22Rv1 (cell line): ENCODE measurements around the gene SPIRE1.

Source experiments
- CTCF ChIP-seq: fragments of 450-650 bp; IDR thresholded peaks from 2 replicates; pipeline ENCODE4 v1.5.1; 2017; ENCODE audit warnings: mild to moderate bottlenecking
- ZFX ChIP-seq: fragments of 450-650 bp; IDR thresholded peaks from 2 replicates; pipeline ENCODE4 v1.6.1; 2017; ENCODE audit warnings: antibody characterized with exemption, borderline replicate concordance

GRCh38 chr18:12445554-12445953 lies 212.4 kb downstream of the SPIRE1 start:
- no peak for TF ChIP-seq CTCF
- TF ChIP-seq ZFX: no peak
